Gastroesophageal sphincter (tissue), 4 donors: ENCODE measurements around the gene LY86. TPM values are rescaled to one million over a fixed set of nuclear protein-coding genes. Genes with fewer than 3 reads are reported as not detected.

Experiments
- ATAC-seq: fragments of 150-250 bp; one replicate; pipeline ENCODE4 v1.9.1; 2016; ENCODE audit warnings: mild to moderate bottlenecking, moderate library complexity
- H3K27ac ChIP-seq, 4 donors: fragments of 200-600 bp; sonication (generic) in 3 of 4; 1 replicate in 3 of 4; 2 replicates in 1 of 4; pipeline ENCODE4 v1.5.1; 2016 to 2019
- H3K27me3 ChIP-seq: fragments of 200-600 bp; sonication (generic); one replicate; pipeline ENCODE4 v1.5.1; 2019
- H3K36me3 ChIP-seq, 2 donors: fragments of 200-600 bp; sonication (generic); one replicate each; pipeline ENCODE4 v1.5.1; 2019; ENCODE audit warnings: control low read depth in 1 of 2
- H3K4me1 ChIP-seq, 3 donors: fragments of 200-600 bp; sonication (generic); 1 replicate in 2 of 3; 2 replicates in 1 of 3; pipeline ENCODE4 v1.5.1; 2016 to 2019; ENCODE audit warnings: control low read depth in 2 of 3
- H3K4me3 ChIP-seq, 2 donors: fragments of 200-600 bp; sonication (generic); one replicate each; pipeline ENCODE4 v1.5.1; 2019; ENCODE audit warnings: mild to moderate bottlenecking in 1 of 2, moderate library complexity in 1 of 2
- H3K9me3 ChIP-seq, 3 donors: fragments of 200-600 bp; sonication (generic); one replicate each; pipeline ENCODE4 v1.5.1; 2017 to 2019; ENCODE audit warnings: control low read depth in 2 of 3
- CTCF ChIP-seq, 4 experiments: fragments of 200-600 bp in 2 of 4; fragments of 450-650 bp in 2 of 4; sonication (generic) in 1 of 4; IDR thresholded peaks; one replicate each; pipeline ENCODE4 v1.5.1; 2017 to 2019; ENCODE audit warnings: antibody characterized with exemption in 4 of 4, mild to moderate bottlenecking in 2 of 4, moderate library complexity in 2 of 4
- EP300 ChIP-seq: sonication (generic); formaldehyde crosslinking; IDR thresholded peaks from one replicate; pipeline ENCODE4 v1.6.1; 2017; ENCODE audit warnings: antibody characterized with exemption, mild to moderate bottlenecking
- POLR2A ChIP-seq, 2 donors: fragments of 450-650 bp; IDR thresholded peaks; one replicate each; pipeline ENCODE4 v1.6.1; 2017; ENCODE audit warnings: antibody characterized with exemption in 2 of 2, mild to moderate bottlenecking in 2 of 2, moderate library complexity in 1 of 2
- POLR2AphosphoS5 ChIP-seq: sonication (generic); formaldehyde crosslinking; IDR thresholded peaks from one replicate; pipeline ENCODE4 v1.6.1; 2017; ENCODE audit warnings: antibody characterized with exemption
- WGBS, 2 donors: methylation state at CpG; one replicate each; pipeline ENCODE4 v1.1.5; 2018; ENCODE audit warnings: low coverage in 1 of 2; 5-methylcytosine and 5-hydroxymethylcytosine counted together
- total RNA-seq, 4 donors: library from RNA; depleted of rRNA; stranded (reverse); fragments of >200 nt; gene quantifications; one replicate each; pipeline ENCODE4 v1.1.0, GENCODE V29; 2016

LY86 gene
- total RNA-seq, 4 donors from 2014 or later, result 2.2 to 3.9 (median 3.9) TPM; not detected in 1

DNA sequence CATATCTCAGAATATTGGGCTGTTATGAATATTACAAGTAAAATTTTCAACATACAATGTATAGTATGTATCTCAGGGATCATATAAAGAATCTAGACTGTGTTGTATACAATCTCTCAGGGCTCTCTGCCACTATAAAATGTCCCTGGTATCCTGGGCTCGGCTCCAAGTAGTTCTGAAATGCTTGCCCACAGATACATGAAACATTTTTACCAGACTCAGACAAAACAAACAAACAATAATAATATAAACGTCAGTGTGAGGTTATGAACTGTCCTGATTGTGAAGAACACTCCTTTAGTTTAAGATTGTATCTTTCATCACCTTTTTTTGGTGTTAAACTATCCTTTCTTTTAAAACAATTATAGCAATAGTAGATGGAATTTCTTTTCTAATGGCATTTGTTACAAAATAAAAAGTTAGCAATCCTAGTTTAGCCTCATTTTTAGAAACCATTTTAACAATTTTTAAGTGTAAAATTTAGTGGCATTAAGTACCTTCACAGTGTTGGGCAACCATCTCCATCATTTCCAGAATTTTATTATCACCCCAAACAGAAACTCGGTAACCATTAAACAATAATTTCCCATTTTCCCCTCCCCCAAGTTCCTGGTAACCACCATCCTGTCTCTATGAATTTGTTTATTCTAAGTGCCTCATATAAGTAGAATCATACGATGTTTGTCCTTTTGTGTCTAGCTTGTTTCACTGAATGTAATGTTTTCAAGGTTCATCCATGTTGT, 17.4 kb upstream of the LY86 start:
- no peaks in the 10 kb centered on the region for H3K36me3 ChIP-seq
- TF ChIP-seq EP300 (no peak), POLR2AphosphoS5 (no peak), CTCF (IDR thresholded peaks at IDR 0.05) (no peak), POLR2A (IDR thresholded peaks at IDR 0.05) (no peak)
- H3K27me3 ChIP-seq, result peaks cover 9% of the 10 kb centered on the region
- WGBS, 2 donors, result 37 to 66% methylated on average over 3 to 4 of the region's 4 CpGs
- peaks cover 0 to 15% (median 0%) of the 10 kb centered on the region in 3 donors for H3K9me3 ChIP-seq
- no peak overlapping the region for H3K27ac ChIP-seq
- H3K4me3 ChIP-seq, result no peak overlapping the region
- no peak for ATAC-seq
- no peaks in the 10 kb centered on the region for H3K4me1 ChIP-seq

- WGBS, 2 donors, result 78 to 81% methylated on average over 4 of the region's 4 CpGs
- H3K4me1 ChIP-seq, result no peaks in the 10 kb centered on the region
- TF ChIP-seq POLR2AphosphoS5 (no peak), CTCF (IDR thresholded peaks at IDR 0.05) (no peak), EP300 (no peak), POLR2A (IDR thresholded peaks at IDR 0.05) (no peak)
- ATAC-seq, result no peak
- no peaks in the 10 kb centered on the region for H3K36me3 ChIP-seq
- peaks cover 0 to 15% (median 0%) of the 10 kb centered on the region in 3 donors for H3K9me3 ChIP-seq
- H3K27ac ChIP-seq, result no peak overlapping the region
- H3K4me3 ChIP-seq, result no peak overlapping the region
- H3K27me3 ChIP-seq, result no peaks in the 10 kb centered on the region
These were observed 13.4 kb upstream of the LY86 start for GRCh38 chr6:6575143-6575542.

GRCh38 chr6:6577735-6578134, 10.8 kb upstream of the LY86 start:
- Histone ChIP-seq H3K4me3 (no peak overlapping the region), H3K9me3 (peaks cover 0 to 15% (median 0%) of the 10 kb centered on the region in 3 donors), H3K27me3 (no peaks in the 10 kb centered on the region), H3K36me3 (no peaks in the 10 kb centered on the region), H3K27ac (no peak overlapping the region), H3K4me1 (no peaks in the 10 kb centered on the region)
- TF ChIP-seq POLR2A (IDR thresholded peaks at IDR 0.05) (no peak), POLR2AphosphoS5 (no peak), CTCF (IDR thresholded peaks at IDR 0.05) (no peak), EP300 (no peak)
- WGBS, 2 donors, result 50 to 86% methylated on average over 1 of the region's 1 CpG
- ATAC-seq, result no peak

DNA sequence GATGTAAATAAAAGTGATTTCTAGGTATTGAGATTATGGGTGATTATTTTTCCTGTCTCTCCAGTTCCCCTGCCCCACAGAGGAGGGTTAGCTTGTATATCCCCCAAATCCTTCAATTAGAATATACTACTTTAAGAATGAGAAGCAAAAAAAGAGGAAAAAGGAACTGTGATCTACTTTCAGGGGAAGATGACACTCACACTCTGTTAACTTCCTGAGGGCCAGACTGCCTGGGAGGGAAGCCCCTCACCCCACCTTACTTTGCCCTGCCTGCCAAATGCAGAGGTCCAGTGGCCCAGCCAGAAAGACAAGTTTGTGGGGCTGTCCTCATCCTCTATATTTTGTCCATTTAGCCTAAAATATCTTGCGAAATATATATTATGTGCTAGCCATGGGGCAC, 9.2 kb upstream of the LY86 start:
- peaks cover 0 to 7% (median 0%) of the 10 kb centered on the region in 3 donors for H3K9me3 ChIP-seq
- H3K27me3 ChIP-seq, result no peaks in the 10 kb centered on the region
- TF ChIP-seq POLR2AphosphoS5, result no peak
- no peak for TF ChIP-seq CTCF (IDR thresholded peaks at IDR 0.05)
- TF ChIP-seq POLR2A (IDR thresholded peaks at IDR 0.05), result no peak
- no peak for TF ChIP-seq EP300
- H3K4me3 ChIP-seq, result no peak overlapping the region
- H3K4me1 ChIP-seq, result no peaks in the 10 kb centered on the region
- 83% methylated on average over 1 of the region's 1 CpG; no CpG with 5 or more reads in 1 of the 2 donors for WGBS, 2 donors
- H3K36me3 ChIP-seq, result no peaks in the 10 kb centered on the region
- ATAC-seq, result no peak
- no peak overlapping the region for H3K27ac ChIP-seq
